Astrocyte (in vitro differentiated cells and primary cell): ENCODE data around the gene SMAP2.

Experiments used
- CTCF ChIP-seq: IDR thresholded peaks from 2 replicates; pipeline ENCODE4 v1.5.1; 2011; ENCODE audit warnings: low read depth, mild to moderate bottlenecking, inconsistent platforms, low read length, moderate library complexity; ENCODE audit not compliant: insufficient read depth
- EZH2 ChIP-seq: IDR thresholded peaks from 2 replicates; pipeline ENCODE4 v1.6.1; 2012; ENCODE audit warnings: mild to moderate bottlenecking, low read length, inconsistent platforms; ENCODE audit not compliant: insufficient read depth

GRCh38 chr1:40379785-40380452 is 6.4 kb downstream of the SMAP2 start:
- no peak for TF ChIP-seq EZH2
- TF ChIP-seq CTCF: no peak
